IPS-18c (cell line): ENCODE results near the gene CBARP.
A peak's percentile ranks its signal among the peaks of the same experiment; 100 is the strongest.

Experiments used
- H3K4me3 ChIP-seq: 2 replicates; pipeline ENCODE4 v1.7.0; 2013; ENCODE audit warnings: low read depth, mild to moderate bottlenecking, low read length, moderate library complexity; ENCODE audit not compliant: insufficient read depth
- H3K9me3 ChIP-seq: one replicate; pipeline ENCODE4 v1.6.1; 2013; ENCODE audit warnings: mild to moderate bottlenecking, low read length, moderate library complexity; ENCODE audit not compliant: control insufficient read depth, insufficient read depth

The CBARP gene, protein sequence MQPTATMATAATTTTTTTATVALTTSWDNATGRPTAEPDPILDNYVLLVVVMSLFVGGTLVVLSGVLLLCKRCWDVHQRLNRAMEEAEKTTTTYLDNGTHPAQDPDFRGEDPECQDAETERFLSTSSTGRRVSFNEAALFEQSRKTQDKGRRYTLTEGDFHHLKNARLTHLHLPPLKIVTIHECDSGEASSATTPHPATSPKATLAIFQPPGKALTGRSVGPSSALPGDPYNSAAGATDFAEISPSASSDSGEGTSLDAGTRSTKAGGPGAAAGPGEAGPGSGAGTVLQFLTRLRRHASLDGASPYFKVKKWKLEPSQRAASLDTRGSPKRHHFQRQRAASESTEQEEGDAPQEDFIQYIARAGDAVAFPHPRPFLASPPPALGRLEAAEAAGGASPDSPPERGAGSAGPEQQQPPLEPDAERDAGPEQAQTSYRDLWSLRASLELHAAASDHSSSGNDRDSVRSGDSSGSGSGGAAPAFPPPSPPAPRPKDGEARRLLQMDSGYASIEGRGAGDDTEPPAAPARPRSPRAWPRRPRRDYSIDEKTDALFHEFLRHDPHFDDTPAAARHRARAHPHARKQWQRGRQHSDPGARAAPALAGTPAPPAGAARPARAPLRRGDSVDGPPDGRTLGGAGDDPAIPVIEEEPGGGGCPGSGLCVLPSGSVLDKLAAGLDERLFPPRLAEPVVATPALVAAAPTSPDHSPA

DNA sequence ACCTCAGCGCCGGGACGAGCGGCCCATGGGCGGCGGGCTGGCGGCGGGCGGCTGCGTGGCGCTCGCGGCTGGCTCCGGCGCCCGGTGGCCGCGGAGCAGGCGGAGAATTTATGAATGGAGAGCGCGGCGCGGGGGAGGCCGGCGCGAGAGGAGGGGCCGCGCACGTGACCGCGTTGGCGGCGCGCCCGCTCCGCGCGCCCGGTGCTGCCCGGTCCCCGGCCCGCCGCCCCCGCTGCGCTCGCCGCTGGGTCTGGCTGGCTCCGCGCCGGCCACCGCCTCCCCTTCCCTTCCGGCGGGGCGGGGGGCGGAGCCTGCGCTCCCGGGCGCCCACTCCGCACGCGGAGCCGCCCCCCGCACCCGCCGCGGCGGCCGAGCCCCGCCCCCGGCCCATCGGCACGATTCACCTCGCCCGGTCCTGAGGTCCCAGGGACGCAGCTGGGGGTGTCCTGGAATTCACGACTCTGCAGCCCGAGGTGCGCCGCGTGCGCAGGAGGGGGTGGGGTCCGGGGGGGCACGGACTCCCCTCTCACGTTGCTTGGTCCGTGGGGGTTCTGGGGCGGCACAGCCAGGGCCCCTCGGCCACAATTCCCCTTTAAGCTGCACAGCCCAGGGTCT is at the start of gene CBARP:
Gene CBARP, minus strand, starts transcription at position 252 of the 615 bp plus-strand sequence. CDS start 1,905 bp downstream, outside the sequence.
- H3K9me3 ChIP-seq: no peaks in the 10 kb centered on the region
- H3K4me3 ChIP-seq: peak within 1 kb of the TSS; percentile 68

DNA sequence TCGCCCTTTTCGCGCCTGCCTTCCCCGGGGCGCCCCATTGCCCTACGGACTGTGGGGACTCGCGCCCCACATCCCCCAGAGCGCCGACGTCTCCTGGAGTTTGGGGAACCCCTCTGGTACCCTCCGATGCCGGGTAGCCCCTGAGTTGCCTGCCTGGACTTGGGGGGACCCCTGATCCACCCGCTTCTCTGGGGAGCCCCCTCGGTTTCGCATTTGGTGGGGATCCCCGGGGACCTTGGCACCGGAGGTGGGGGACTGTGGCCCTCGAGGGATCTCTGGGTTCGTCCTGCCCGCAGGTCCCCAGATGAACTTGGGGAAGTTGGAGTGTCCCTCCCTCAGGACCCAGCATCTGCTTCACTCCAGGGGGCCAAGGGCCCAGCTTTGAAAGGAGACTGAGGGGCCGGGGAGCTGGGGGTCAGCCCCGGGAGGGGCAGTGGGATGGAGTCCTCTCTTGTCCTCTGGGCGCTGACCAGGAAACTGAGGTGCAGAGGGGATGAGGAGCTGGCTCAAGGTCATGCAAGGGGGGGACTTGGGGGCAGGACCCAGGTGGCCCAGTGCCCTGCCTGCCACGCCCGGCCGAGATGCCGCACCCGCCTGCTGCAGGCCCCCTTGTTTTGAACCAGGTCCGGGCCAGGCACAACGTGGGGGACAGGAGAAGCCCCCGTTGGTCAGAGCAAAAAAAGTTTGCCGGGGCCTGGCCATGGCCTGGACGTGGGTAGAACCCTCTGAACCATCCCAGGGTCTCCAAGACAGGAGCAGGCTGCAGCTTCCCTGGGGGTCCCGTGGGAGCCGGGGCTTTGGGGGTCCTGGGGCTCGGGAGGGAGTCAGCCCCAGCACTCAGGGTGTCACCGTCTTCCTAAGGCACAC is 48.9 kb upstream of the CBARP start:
- Histone ChIP-seq H3K9me3 (no peaks in the 10 kb centered on the region), H3K4me3 (peak overlapping the region; percentile 55)

DNA sequence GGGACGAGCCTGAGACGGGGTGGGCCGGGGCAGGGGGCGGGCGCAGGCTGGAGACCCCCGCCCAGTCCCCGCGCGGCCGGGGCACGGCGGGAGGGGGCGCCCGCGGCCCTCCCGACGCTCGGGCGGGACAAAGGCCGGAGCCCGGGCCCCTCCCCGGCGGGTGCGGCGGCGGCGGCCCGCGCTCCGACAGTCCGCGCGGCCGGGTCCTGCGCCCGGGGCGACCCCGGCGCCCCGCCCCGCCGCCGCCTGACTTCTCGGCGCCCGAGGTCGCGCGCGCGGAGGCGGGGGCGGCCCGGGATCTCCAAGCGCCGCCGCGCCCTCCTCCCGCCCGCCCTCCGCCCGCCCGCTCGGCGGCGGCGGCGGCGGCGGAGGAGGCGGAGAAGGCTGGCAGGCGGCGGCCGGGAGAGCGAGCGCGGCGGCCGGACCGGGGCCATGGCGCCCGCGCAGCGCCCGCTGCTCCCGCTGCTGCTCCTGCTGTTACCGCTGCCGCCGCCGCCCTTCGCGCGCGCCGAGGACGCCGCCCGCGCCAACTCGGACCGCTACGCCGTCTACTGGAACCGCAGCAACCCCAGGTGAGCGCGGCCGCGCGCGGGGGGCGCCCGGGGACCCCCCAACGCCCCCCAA is 48.0 kb upstream of the CBARP start, which contains the start of gene EFNA2:
Gene EFNA2, plus strand, starts transcription at position 137 of the 624 bp plus-strand sequence. Its CDS starts 296 bp downstream, at position 433.
- Histone ChIP-seq H3K4me3 (peak within 1 kb of the TSS; percentile 55), H3K9me3 (no peaks in the 10 kb centered on the region)

DNA sequence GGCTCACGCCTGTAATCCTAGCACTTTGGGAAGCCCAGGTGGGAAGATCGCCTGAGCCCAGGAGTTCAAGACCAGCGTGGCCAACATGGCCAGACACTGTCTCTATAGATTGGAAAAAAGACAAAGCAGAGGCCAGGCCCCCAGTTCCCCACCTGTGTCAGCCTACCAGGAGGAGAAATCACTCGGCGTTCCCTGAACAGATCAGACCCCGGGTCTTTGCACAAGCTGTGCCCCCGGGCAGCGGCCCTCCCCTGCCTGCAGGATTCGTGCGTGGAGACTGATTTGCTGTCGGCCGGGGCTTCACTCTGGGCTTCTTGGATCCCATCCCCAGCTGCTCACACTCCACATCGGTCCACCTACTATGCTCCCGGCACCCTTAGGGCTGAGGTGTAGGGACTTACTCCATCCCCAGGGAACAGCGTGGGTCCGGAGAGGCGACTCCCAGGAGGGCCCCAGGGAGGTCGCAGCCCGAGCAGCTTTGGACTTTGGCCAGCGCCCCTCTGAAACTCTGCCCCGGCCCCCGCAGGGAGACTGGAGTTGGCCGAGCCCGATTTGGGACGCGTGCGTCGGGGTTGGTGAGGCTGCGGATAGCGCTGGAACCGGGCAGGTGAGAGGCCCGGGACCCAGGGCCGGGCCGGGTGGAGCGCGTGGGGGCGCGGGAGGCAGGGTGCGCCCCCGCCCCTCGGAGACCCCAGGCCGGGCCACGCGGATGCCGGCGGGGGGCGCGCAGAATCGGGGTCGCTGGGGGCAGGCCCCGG is 47.4 kb upstream of the CBARP start:
- Histone ChIP-seq H3K9me3 (no peaks in the 10 kb centered on the region), H3K4me3 (peak overlapping the region; percentile 31; the same call in 1 of the 2 replicates)

DNA sequence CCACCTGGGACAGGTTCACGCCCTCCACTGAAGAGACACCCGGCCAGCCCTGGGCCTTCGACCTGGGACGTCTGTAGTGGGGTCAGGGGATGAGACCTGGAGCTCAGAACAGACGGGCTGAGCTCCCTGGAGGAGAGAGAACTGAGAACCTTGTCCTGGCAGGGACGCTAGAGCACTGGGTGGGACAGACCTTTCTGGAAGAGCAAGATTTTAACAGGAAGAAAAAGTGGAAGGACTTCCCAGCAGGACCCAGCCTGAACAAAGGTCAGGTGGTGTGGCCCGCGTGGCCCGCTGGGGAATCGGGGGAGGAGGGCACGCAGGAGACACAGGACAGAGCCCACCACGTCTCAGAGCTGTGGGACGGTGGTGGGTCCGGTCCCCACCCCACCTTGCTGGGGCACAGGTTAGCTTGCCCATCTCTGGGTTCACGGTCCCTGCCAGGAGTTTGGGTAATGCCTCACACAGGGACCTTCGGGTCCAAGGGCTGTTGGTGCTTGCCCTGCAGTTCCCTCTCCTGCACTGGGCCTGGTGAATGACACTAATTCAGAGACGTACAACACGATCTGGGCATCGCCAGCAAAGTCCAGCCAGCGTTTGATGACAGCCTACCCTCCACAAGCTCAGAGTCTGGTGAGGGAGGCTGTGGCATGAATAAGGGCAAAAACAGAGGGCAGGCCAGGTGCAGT is 46.6 kb upstream of the CBARP start:
- H3K9me3 ChIP-seq: no peaks in the 10 kb centered on the region
- no peak overlapping the region for H3K4me3 ChIP-seq

DNA sequence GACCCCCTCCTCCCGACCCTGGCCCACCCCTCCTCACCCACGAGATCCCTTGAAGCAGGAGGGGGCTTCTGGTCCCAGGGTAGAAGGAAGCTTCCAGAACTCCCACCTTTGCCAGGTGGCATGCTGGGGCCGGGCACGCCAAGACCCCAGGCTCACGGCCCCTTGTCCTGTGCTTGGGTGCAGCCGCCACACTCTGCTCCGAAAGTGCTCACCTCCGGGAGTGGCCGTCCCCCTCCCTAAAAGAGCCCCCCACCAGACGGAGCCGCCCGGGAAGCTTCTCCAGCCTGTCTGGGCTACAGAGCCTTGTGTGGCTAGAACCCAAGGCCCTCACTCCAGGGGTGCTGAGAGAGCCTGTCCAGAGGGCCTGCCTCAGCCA is 46.1 kb upstream of the CBARP start:
- H3K4me3 ChIP-seq: no peak overlapping the region

DNA sequence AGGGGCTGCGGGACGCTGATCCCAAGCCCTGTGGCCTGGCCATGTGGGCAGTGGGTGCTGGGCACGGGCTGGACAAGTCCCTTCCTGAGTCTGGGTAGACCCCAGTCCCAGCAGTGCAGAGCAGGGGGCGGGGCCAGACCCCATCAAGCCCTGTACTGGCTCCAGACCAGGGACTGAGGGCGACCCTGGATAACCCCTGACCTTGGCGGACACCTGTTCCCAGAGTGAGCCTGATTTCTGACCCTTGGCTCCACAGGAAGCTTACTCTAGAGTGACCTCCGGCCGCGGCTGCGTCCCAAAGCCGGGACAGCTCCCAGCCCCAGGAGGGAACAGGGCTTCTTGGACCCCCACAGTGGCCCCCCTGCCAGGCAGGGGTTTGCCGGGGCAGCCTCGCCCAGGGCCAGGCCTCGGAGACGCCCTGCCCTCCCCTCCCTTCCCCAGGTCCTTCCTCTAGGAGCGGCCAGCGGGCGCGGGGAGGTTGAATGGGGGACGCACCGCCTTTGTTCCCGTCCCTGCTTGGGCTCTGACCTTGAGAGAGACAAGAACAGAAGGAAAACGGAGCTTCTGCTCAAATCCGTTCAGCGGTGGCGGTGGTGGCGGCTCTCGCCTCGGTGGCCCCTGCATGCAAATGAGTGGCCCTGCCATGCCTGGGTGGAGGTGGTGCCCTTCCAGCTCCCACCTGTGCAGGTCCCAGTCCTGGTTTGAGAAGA is 45.6 kb upstream of the CBARP start:
- no peaks in the 10 kb centered on the region for H3K9me3 ChIP-seq

More for the DNA sequence above, 46.1 kb upstream of the CBARP start:
- H3K9me3 ChIP-seq: no peaks in the 10 kb centered on the region

DNA sequence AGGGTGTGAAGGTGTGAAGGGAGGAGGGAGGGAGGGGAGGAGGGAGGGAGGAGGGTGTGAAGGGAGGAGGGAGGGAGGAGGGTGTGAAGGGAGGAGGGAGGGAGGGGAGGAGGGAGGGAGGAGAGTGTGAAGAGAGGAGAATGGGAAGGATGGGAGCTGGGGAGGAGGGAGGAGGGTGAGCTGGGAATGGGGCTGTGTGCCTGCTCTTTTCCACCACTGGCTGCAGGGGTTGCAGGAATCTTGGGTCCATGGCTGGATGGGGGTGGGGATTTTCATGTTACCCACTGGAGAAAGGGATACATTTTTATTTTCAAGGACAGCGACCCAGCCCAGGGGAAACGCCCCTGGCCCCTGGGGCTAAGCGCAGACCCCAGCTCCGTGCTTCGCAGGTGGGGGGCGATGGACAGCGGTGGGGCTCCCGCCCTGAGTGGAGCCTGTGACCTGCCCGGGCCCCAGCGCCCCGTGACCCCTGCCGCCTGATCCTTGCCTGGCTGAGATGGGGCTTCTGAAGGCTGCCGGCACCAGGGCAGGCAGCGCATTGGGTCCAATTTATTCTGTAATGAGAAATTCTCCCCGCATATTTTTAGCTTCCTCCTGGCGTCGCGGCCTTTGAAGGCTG is 44.9 kb upstream of the CBARP start:
- Histone ChIP-seq H3K4me3 (no peak overlapping the region), H3K9me3 (no peaks in the 10 kb centered on the region)

More for the DNA sequence above, 45.6 kb upstream of the CBARP start:
- no peak overlapping the region for H3K4me3 ChIP-seq

DNA sequence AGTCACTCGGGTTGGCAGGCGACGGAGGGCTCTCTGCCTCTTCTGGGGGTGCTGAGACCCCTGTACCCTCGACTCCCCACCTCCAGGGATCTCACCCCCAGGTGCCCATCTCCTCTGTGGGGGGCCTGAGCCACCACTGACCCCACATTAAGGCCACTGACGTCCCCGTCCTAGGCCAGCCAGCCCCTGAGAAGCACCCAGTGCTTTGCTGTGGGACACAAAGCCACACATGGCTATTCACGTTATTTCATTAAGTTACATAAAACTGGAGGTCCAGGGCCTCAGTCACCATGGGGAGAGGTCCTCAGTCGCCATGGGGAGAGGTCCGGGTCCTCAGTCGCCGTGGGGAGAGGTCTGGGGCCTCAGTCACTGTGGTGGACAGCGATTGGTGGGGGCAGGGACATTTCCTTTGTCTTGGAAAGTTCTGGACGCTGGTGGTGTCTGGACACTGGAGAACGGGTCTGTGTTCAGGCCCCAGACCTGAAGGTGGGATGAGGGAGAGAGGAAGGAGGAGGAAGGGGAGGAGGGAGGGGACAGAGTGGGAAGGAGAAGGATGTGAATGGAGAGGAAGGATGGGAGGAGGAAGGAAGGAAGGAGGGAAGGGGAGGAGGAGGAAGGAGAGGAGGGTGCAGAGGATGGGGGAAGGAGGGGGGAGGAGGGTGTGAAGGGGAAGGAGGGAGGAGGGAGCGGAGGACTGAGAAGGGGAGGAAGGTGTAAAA is 43.9 kb upstream of the CBARP start:
- no peaks in the 10 kb centered on the region for H3K9me3 ChIP-seq
- H3K4me3 ChIP-seq: no peak overlapping the region

DNA sequence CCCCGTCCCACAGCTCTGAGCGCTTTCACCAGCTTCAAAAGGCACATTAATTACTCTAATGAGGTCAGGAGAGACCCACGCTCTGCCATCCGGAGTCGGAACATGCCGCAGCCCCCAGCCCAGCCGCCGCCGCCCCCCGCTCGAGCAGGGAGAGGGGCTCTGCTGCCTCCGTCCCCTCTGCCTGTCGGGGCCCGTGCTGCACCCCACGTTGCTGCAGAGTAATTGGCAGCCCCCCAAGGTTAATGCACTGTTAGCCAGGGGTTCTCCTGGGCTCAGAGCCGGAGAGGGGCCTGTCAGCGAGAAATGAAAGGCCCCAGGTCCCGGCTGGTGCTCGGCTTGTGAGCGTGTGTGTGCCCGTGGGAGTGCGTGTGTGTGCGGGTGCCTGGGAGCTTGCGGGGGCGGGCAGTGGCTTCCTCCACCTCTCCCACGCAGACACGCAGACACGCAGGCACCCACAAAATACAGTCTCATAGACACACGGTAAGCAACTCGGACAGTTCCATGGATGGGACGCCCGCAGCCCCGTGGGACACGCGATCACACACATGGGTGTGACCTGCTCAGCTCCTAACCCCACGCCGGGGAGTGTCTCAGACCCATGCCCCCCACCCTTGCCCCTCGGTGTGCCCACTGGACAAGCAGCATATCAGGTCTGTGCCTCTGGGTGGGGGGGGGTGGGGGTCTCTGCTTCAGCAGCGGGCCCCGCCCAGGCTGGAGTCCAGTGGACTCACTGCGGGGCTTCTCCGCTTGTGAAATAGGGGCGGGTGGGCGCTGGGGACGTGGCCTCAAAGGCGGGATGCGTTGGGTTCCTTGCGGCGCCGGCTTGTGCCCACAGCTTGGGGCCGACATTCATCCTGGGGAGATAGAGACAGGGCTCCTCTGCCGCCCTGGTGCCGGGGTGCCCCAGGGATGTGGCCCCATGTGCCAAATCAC is 43.1 kb upstream of the CBARP start:
- H3K9me3 ChIP-seq: no peaks in the 10 kb centered on the region
- no peak overlapping the region for H3K4me3 ChIP-seq

DNA sequence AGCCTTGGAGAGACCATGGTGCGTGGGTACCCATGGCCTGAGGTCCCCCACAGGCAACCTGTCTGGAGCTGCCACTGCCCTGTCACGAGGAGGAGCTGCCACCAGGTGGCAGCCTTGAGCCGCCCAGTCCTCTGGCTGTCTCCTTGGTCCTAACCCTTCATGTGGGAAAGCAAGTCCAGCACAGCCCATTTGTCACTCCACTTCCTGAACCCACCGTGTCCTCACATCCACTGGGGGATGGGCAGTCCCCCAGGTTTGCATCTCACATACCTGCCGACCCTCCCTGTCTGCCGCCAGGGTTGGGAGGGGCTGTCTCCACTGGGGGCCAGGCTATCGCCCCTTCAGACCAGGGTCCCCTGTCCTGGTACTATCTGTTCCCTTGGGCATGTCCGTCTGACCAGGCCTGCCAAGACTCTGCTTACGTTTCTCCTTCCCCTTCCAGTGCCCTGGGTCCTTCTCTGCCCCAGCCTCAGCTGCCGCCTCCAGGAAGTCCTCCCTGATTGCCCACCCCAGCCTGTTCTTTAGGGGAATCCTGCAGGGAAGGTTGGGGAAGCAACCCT is 42.1 kb upstream of the CBARP start:
- H3K4me3 ChIP-seq: no peak overlapping the region
- H3K9me3 ChIP-seq: no peaks in the 10 kb centered on the region

DNA sequence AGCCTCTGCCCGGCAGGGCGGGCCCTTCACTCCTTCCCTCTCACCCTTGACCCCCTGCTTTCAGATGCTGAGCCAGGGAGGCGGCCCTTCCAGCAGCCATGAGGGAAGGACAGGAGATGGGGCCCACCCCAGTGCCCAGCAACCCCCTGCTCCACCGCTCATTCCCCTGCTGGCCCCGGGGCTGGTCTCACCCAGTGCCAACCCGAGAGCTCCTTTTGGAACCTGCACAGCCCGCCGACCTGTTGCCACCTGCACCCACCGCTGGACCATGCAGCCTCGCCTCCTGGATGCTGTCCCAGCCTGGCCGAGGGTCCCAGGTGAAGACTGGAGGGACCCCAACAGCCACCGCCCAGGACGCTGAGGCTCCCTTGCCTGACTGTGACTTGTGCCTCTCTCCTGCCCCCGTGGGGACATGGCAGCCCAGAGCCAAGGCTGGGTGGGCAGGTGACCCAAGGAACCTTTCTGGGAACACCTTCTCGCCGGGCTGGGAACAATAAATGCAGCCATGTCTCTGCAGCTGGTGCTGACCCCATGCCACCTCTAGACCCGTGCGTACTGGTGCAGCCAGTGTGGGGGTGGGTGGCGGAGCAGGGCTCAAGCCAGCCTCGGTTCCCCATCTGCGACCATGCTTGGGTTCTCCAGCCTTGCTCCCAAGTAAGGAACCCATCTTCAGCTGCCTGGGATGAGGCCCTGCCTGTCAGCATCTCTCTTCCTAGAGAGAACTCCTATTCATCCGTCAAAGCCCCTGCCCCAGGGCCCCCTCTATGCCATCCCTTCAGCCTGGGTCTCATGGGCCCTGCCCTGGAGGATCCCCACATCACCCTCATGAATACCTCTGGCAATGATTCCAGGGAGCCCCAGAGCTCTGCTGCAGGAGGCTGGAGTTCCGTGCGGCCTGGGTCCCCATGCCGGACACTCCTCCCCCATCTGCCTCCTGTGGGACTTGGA is 41.2 kb upstream of the CBARP start:
- Histone ChIP-seq H3K4me3 (no peak overlapping the region), H3K9me3 (no peaks in the 10 kb centered on the region)
